HUES64 (cell line): ENCODE results near the gene USP35.

Source experiments
- H3K27ac ChIP-seq: 2 replicates; pipeline ENCODE4 v1.7.0; 2013; ENCODE audit warnings: low read depth, low read length, inconsistent platforms
- H3K27me3 ChIP-seq: 2 replicates; pipeline ENCODE4 v1.6.1; 2013; ENCODE audit warnings: mild to moderate bottlenecking, low read length; ENCODE audit not compliant: insufficient read depth
- H3K36me3 ChIP-seq: 2 replicates; pipeline ENCODE4 v1.6.1; 2013; ENCODE audit warnings: mild to moderate bottlenecking, low read length; ENCODE audit not compliant: insufficient read depth
- H3K4me1 ChIP-seq: 2 replicates; pipeline ENCODE4 v1.6.1; 2013; ENCODE audit warnings: mild to moderate bottlenecking, low read length, moderate library complexity; ENCODE audit not compliant: insufficient read depth
- H3K4me3 ChIP-seq: 2 replicates; pipeline ENCODE4 v1.5.1; 2013; ENCODE audit warnings: mild to moderate bottlenecking, low read length, moderate library complexity
- H3K9ac ChIP-seq: 2 replicates; pipeline ENCODE4 v1.6.1; 2013; ENCODE audit warnings: mild to moderate bottlenecking, low read depth, low read length
- H3K9me3 ChIP-seq: 2 replicates; pipeline ENCODE4 v1.6.1; 2013; ENCODE audit warnings: low read depth, low read length; ENCODE audit not compliant: insufficient read depth
- WGBS: fragments of 150-250, 120-280 bp; methylation state at CpG from one replicate; pipeline ENCODE4 v1.1.7; 2013; ENCODE audit warnings: missing lambda C conversion rate; 5-methylcytosine and 5-hydroxymethylcytosine counted together

USP35 gene

GRCh38 chr11:78210000-78210608 is 21.4 kb downstream of the USP35 start:
- no peak overlapping the region for H3K4me3 ChIP-seq
- H3K4me1 ChIP-seq, result no peaks in the 10 kb centered on the region
- H3K9me3 ChIP-seq, result no peaks in the 10 kb centered on the region
- H3K9ac ChIP-seq, result no peak overlapping the region
- no peaks in the 10 kb centered on the region for H3K27me3 ChIP-seq
- WGBS, result 91% methylated on average over 31 of the region's 31 CpGs
- H3K36me3 ChIP-seq, result peaks cover 13% of the 10 kb centered on the region
- H3K27ac ChIP-seq, result no peak overlapping the region

DNA sequence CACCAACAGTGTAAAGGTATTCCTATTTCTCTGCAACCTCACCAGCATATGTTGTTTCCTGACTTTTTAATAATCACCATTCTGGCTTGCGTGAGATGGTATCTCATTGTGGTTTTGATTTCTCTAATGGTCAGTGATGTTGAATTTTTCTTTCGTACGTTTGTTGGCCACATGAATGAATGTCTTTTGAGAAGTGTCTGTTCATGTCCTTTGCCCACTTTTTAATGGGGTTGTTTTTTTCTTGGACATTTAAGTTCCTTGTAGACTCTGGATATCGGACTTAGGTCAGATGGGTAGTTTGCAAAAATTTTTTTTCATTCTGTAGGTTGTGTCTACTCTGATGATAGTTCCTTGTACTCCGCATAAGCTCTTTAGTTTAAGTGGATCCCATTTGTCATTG is 22.8 kb downstream of the USP35 start:
- Histone ChIP-seq H3K27me3 (no peaks in the 10 kb centered on the region), H3K27ac (no peak overlapping the region), H3K4me3 (no peak overlapping the region), H3K9ac (no peak overlapping the region), H3K4me1 (no peaks in the 10 kb centered on the region), H3K36me3 (peaks cover 15% of the 10 kb centered on the region), H3K9me3 (no peaks in the 10 kb centered on the region)
- 97% methylated on average over 5 of the region's 5 CpGs for WGBS

- H3K9me3 ChIP-seq, result no peaks in the 10 kb centered on the region
- H3K27ac ChIP-seq, result no peak overlapping the region
- no peaks in the 10 kb centered on the region for H3K27me3 ChIP-seq
- H3K4me1 ChIP-seq, result no peaks in the 10 kb centered on the region
- H3K4me3 ChIP-seq, result no peak overlapping the region
- no peak overlapping the region for H3K9ac ChIP-seq
- WGBS, result 94% methylated on average over 11 of the region's 11 CpGs
- peaks cover 18% of the 10 kb centered on the region for H3K36me3 ChIP-seq
Measured at GRCh38 chr11:78212586-78213371, 24.1 kb downstream of the USP35 start.

- Histone ChIP-seq H3K27me3 (no peaks in the 10 kb centered on the region), H3K4me1 (no peaks in the 10 kb centered on the region)
Measured at GRCh38 chr11:78213526-78214330, 25.0 kb downstream of the USP35 start.

DNA sequence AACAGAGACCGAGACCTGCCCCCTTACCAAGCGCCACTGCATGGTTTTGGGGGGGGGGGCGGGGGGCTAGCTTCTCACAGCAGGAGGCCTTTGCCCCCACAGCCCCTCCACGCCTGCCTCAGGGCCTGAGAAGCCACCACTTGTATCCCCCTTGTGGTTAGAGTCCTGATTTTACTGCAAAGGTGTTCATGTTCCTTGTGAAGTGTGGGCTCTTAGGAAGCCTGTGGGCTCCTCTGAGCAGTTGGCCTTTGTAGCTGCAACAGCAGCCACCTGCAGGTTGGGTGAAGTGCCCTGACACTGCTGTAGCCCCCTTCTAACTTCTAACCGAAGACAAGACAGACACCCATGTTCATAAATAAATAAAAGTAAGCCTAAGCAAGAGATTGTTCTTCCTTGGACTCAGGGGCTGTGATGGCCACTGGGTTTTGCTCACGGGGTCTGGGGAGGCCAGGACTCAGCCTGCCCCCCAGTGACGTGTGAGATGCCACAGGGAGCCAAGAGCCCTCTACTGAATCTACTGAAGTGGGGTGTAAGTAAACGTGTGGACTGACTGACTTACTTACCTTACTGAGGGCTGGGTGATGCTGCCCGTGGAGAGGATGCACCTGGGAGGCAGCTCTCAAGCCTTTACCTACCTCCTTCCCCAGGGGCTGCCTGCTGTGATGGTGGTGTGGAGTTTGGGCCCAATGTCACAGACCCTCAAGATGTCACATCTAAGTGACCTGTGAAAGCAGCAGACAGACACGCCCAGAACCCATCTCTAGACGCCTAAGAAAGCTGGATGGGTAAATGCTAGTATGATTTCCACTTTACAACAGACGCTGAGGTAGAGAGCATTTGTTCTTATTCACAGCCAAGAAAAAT is 25.8 kb downstream of the USP35 start:
- Histone ChIP-seq H3K27ac (no peak overlapping the region), H3K4me3 (no peak overlapping the region), H3K9me3 (no peaks in the 10 kb centered on the region), H3K27me3 (no peaks in the 10 kb centered on the region), H3K9ac (no peak overlapping the region), H3K4me1 (no peaks in the 10 kb centered on the region), H3K36me3 (peaks cover 28% of the 10 kb centered on the region)
- 92% methylated on average over 10 of the region's 12 CpGs for WGBS

More at GRCh38 chr11:78213526-78214330, 25.0 kb downstream of the USP35 start:
- H3K9ac ChIP-seq, result no peak overlapping the region
- 94% methylated on average over 8 of the region's 8 CpGs for WGBS
- H3K36me3 ChIP-seq, result peaks cover 21% of the 10 kb centered on the region
- no peaks in the 10 kb centered on the region for H3K9me3 ChIP-seq
- no peak overlapping the region for H3K4me3 ChIP-seq
- no peak overlapping the region for H3K27ac ChIP-seq

DNA sequence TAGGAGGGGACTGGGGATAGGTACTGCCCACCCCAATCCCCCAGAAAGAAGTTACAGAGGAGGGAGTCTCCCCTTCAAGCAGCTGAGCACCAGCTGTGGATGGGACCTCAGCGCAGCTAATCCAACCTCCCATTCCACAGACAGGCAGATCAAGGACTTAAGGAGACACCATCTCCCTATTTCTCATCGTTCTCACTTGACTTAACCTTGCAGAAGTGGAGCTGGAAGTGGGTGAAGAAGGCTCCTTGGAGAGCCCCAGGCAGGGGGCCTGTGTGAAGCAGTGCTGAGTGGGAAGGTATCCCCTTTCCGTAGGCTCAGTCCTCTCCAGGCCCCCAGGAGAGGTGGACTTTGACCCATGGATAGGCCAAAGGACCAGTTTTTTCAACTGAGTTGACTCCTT is 27.3 kb downstream of the USP35 start:
- Histone ChIP-seq H3K4me3 (no peak overlapping the region), H3K27me3 (no peaks in the 10 kb centered on the region), H3K36me3 (peaks cover 33% of the 10 kb centered on the region), H3K4me1 (no peaks in the 10 kb centered on the region), H3K9me3 (no peaks in the 10 kb centered on the region), H3K9ac (no peak overlapping the region), H3K27ac (no peak overlapping the region)
- WGBS, result 91% methylated on average over 2 of the region's 3 CpGs

- Histone ChIP-seq H3K27me3 (no peaks in the 10 kb centered on the region), H3K4me3 (no peak overlapping the region), H3K27ac (no peak overlapping the region), H3K9ac (no peak overlapping the region), H3K4me1 (no peaks in the 10 kb centered on the region), H3K9me3 (no peaks in the 10 kb centered on the region), H3K36me3 (peaks cover 40% of the 10 kb centered on the region)
- 89% methylated on average over 5 of the region's 5 CpGs for WGBS
Measured at GRCh38 chr11:78216571-78217287, 28.0 kb downstream of the USP35 start.

GRCh38 chr11:78217650-78218541 is 29.2 kb downstream of the USP35 start:
- H3K4me1 ChIP-seq, result no peaks in the 10 kb centered on the region
- no peaks in the 10 kb centered on the region for H3K27me3 ChIP-seq
- H3K27ac ChIP-seq, result no peak overlapping the region
- peaks cover 47% of the 10 kb centered on the region for H3K36me3 ChIP-seq
- H3K9me3 ChIP-seq, result no peaks in the 10 kb centered on the region
- H3K4me3 ChIP-seq, result no peak overlapping the region
- H3K9ac ChIP-seq, result no peak overlapping the region
- WGBS, result 93% methylated on average over 14 of the region's 14 CpGs

DNA sequence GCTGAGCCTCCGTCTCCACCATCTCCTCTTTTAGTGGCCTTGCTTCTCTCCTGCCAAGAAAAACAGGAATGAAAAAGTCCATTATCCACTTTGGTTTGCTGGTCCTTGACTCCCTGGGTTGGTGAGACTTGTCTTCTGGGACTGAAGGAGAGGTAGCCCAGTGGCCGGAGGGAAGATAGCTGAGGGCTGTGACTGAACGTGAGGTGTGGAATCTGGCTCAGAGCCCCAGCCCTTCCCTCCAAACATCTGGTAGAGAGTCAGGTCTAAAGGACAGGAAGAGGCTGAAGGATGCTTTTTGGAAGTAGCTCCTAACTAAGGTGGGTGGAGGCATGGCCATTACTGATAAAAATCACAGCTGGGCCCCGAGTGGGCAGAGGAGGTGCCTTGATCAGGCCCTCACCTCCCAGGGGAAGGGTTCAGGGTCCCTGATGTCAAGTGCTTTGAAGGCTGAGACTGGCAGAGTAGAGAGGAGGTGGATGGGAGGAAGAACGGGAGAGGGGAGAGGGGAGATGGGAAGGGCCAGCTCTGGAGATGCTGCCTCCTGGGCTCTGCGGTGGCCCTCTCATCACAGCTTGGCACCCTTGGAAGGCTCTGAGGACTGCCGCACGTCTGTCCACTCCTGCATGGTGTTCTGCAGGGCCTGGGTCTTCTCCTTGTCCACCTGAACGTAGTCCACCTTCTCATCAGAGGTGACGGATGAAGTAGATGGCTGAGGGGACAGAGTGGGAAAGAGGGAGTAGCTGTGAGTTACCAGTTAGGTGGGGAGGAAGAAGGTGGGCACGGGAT is 30.2 kb downstream of the USP35 start:
- Histone ChIP-seq H3K4me3 (no peak overlapping the region), H3K9me3 (no peaks in the 10 kb centered on the region), H3K9ac (no peak overlapping the region), H3K27me3 (no peaks in the 10 kb centered on the region), H3K4me1 (no peaks in the 10 kb centered on the region), H3K36me3 (peaks cover 49% of the 10 kb centered on the region), H3K27ac (no peak overlapping the region)
- WGBS, result 95% methylated on average over 11 of the region's 11 CpGs
